ENCODE results near the gene CARMIL1.

The CARMIL1 gene

DNA sequence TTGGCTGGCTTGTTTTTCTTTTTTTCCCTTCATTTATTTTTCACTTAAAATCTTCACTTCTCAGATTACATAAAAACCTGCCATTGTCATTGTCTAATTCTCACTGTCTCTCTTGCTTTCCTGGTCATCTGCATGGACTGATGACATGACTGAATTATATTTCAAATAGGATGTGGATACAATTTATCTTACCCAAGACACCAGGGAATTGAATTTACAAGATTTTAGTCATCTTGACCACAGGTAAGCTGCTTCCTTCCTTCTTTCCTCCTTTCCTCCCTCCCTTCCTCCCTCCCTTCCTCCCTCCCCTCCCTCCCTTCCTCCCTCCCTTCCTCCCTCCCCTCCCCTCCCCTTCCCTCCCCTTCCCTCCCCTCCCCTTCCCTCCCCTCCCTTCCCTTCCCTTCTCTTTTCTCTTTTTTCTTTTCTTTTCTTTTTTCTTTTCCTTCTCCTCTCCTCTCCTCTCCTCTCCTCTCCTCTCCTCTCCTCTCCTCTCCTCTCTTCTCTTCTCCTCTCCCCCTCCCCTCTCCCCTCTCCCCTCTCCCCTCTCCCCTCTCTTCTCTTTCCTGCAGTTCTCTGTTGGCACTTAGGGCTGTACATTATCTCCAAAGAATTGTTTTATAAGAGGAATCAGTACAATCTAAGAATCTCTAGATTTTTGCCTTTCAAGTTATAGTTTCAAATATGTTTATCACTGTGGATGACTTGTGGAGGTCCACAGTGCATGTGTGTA is 171.5 kb downstream of the CARMIL1 start:
- DNase-seq, result no peak

DNA sequence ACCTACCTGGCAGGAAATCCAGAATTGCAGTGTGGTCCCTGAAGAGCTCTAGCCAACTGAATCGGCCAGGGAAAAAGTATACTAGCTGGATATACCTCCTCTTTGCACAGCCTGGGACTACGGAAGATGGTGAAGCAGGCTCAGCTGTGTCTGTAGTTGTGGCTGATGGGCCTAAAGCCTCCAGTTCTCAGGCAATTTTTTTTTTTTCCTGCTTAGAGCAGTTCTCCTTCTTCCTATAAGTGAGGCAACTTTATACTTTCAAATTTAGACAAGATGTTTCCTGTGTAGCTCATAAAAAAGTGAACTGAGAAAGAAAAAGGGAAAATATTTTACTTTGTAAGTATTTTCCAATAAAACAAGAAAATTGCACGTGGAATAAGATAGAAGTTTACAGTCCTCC is 172.9 kb downstream of the CARMIL1 start:
- peak; percentile 22 for DNase-seq

GRCh38 chr6:25453288-25453687 is 174.1 kb downstream of the CARMIL1 start:
- DNase-seq, result no peak

GRCh38 chr6:25454136-25454535 is 175.0 kb downstream of the CARMIL1 start:
- DNase-seq, result no peak

GRCh38 chr6:25456249-25457040 is 177.3 kb downstream of the CARMIL1 start:
- DNase-seq, result no peak

DNA sequence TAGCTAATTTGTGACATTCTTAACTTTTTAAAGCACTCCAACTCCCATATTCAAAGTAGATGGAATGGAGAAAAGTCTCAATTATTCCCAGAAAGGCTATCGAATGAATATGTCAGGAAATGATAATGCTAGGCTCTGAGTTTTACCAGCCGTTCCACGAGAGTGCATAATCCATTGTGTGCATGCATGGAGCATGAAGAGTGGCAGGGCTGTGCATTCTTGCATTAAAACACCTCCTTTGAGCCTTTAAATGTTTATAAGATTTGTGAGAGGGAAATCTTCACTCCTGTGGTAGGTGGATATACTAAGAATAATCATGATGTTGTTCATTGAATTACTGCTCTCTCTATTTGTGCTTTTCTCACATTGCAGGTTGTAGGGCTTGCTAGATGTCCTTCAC is 178.3 kb downstream of the CARMIL1 start:
- DNase-seq, result no peak

DNA sequence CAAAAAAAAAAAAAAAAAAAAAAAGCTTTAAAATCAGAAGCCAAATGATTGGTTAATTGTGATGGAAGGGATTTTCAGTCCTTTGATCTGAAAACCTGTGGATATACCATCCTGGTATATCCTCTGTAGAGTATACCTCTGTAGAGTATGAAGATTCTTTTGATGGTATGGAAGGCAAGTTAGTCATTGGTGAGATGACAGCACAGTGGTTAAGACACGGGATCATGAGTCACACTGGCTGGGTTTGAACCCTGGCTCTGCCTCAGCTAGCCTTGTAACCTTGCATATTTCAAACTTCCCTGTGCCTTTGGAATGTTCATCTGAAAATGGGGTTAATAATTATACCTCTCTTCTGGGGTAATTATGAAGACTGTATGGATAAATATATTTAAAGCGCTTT is 179.3 kb downstream of the CARMIL1 start:
- no peak for DNase-seq

DNA sequence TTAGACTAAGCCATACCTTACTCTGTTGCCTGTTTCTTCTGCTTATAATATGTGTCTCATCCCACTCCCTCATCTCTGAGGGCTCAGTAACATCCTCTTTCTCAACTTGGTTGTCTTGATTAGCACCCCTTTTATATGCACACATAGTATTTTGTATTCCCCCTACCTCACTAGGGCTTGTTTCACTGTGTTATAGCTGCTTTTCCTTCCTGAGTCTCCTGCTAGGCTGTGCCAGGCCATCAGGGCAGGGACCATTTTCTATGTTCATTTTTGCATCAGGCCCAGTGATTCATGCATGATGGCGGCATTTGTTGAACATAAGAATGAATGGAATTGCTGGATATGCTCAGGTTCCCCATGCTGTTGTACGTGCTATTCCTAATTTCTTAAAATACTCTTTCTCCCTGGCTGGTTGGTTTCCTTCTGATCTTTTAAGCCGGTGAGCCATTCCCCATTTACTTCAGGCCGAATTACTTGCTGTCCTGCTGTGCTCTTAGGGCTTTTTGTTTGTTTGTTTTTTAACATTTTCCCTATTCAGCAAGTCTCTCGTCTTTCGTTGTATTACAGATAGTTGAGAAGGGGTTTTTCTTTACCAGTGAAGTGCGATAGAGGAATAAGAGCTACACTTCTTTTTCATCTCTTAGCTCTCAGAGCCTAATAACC is 183.2 kb downstream of the CARMIL1 start:
- DNase-seq, result no peak

- DNase-seq, result no peak
Observed at GRCh38 chr6:25463441-25463840, 184.3 kb downstream of the CARMIL1 start.

DNA sequence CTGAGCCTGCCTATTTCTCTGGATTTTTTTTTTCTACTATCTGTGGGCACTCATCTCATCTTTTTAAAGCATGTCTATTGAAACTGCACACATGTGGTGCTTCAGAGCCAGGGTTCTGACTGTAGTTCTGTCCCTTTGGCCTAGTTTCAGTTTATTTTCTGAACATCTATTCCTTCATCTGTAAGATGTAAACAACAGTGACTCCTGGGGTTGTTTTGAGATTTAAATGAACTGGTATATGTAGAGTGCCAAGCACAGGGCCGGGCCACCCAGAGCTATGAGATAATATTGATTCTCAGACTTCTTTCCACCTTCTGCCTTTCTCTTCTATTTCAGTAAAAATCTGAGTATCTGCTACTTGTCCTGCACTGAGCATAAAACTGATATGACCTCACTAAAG is 185.1 kb downstream of the CARMIL1 start:
- DNase-seq, result no peak

DNA sequence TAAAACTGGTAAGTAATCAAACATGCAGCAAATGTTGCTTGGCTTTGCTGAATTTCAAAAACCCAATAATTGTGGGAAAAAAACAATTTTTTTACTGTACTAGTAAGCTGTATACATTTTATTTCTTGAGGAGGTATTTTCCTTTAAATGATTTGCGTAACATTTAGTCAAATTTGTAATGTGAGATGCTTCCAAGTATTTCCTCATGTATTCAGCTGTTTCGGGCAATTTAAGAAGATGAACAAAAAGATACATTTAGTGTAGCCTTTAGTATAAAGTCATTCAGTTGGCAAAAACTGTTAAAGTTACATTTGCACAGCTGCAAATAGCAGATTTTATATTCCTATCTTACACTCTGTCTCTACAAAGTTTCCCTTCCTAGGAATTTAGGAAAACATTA is 186.8 kb downstream of the CARMIL1 start:
- DNase-seq, result no peak

GRCh38 chr6:25468881-25469280 is 189.7 kb downstream of the CARMIL1 start:
- no peak for DNase-seq

GRCh38 chr6:25469797-25470388 is 190.7 kb downstream of the CARMIL1 start:
- DNase-seq, result no peak

GRCh38 chr6:25472306-25472705 is 193.1 kb downstream of the CARMIL1 start:
- no peak for DNase-seq

DNA sequence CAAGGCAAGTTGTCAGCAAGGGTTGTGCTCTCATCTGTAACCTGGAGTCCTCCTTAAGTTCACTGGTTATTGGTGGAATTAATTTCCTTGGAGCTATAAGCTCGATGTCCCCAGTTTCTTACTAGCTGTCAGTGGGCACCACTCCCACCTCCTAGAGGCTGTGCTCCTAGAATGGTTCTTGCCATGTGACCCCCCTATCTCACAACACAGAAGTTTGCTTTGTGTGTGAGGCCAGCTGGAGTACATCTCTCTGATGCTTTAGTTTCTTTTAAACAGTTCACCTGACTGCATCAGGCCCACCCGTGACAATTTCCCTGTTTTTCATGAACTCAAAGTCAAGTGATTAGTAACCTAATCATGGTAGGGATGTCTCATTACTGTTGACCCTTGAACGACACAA is 193.7 kb downstream of the CARMIL1 start:
- no peak for DNase-seq

DNA sequence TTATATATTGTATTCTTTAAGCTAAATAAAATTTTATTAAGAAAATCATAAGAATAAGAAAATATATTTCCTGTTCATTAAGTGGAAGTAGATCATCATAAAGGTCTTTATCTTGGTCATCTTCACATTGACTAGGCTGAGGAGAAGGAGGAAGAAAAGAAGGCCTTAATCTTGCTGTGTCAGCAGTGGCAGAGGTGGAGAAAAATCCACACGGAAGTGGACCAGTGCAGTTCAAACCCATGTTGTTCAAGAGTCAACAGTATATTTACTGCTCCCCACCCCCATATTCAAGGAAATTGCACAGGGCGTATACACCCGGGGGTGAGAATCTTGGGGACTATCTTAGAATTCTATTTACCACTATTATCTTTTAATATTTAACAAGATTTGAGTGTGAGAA is 194.3 kb downstream of the CARMIL1 start:
- DNase-seq, result no peak

- DNase-seq, result no peak
Observed at GRCh38 chr6:25476126-25476525, 197.0 kb downstream of the CARMIL1 start.

DNA sequence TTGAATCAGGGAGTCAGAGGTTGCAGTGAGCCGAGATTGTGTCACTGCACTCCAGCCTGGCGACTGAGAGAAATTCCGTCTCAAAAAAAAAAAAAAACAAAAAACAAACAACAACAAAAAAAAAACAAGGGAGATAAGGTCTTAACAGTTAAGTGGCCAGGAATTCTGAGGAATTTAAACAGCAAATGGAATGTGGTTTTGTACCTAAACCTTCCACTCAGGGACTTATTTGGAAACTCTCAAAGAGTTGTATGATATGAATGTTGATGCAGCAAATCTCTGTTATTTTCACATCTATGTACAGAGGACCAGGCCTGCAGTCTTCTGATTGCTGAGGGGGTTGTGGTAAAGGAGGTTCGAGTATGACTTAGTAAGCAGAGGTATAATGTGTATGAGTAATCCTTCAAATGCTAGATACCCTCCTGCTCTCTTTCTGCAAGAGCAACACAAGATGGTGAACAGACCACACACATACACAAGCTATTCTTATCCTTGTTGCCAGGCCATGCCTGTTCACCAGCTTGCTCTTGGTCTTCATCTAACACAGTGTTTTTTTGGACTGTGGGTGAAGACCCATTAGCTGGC is 197.9 kb downstream of the CARMIL1 start:
- DNase-seq, result no peak

GRCh38 chr6:25478973-25479372 is 199.8 kb downstream of the CARMIL1 start:
- DNase-seq, result no peak

GRCh38 chr6:25481267-25481666 is 202.1 kb downstream of the CARMIL1 start:
- no peak for DNase-seq

DNA sequence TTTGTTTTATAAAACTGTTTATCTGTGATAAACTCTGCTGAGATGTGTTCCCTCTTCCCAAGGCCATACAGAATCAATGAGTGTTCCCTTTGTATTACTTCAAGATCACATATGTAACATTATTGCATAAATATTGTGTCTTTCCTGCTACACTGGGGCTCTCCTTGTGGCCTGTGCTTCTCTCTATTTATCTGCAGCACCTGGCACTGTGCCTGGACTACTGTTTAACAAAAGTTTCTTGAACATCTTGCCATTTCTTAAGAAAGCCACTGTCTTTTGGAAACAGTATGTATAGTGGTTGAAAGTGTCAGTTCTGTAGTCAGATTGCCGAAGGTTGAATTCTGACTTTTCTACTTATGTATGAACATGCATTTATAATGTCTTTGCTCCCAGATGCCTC is 203.8 kb downstream of the CARMIL1 start:
- no peak for DNase-seq

- DNase-seq, result no peak
Observed at GRCh38 chr6:25483943-25484342, 204.8 kb downstream of the CARMIL1 start.

DNA sequence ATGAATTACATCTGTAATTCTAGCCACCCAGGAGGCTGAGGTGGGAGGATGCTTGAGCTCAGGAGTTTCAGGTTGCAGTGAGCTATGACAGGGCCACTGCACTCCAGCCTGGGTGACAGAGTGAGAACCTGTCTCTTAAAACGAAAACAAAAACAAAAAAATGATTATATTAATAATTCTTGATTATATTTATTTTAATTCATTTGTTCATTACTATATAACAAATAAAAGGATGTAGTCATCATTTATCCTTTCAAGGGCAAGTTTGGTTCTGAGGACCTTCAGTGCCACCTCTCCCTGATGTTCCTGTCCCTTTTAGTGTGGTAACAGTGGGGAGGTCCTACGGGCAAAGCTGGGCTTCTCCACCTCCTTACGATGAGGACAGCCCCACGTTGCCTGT is 205.7 kb downstream of the CARMIL1 start:
- DNase-seq, result no peak
